Neural progenitor cell (in vitro differentiated cells): ENCODE data around the gene CDK17.

Experiments used
- EZH2 ChIP-seq: fragments of 200-600 bp; sonication (generic); IDR thresholded peaks from 2 replicates; pipeline ENCODE4 v1.6.1; 2017; ENCODE audit warnings: antibody characterized with exemption, mild to moderate bottlenecking, moderate library complexity
- EZH2phosphoT487 ChIP-seq: fragments of 200-600 bp; sonication (generic); IDR thresholded peaks from 2 replicates; pipeline ENCODE4 v1.6.1; 2017; ENCODE audit warnings: antibody characterized with exemption
- TF ChIP-seq, protein P1 (sequence below): fragments of 200-600 bp; sonication (generic); IDR thresholded peaks from 2 replicates; pipeline ENCODE4 v1.5.1; 2017; ENCODE audit warnings: antibody characterized with exemption, mild to moderate bottlenecking

- TF ChIP-seq, protein P1, sequence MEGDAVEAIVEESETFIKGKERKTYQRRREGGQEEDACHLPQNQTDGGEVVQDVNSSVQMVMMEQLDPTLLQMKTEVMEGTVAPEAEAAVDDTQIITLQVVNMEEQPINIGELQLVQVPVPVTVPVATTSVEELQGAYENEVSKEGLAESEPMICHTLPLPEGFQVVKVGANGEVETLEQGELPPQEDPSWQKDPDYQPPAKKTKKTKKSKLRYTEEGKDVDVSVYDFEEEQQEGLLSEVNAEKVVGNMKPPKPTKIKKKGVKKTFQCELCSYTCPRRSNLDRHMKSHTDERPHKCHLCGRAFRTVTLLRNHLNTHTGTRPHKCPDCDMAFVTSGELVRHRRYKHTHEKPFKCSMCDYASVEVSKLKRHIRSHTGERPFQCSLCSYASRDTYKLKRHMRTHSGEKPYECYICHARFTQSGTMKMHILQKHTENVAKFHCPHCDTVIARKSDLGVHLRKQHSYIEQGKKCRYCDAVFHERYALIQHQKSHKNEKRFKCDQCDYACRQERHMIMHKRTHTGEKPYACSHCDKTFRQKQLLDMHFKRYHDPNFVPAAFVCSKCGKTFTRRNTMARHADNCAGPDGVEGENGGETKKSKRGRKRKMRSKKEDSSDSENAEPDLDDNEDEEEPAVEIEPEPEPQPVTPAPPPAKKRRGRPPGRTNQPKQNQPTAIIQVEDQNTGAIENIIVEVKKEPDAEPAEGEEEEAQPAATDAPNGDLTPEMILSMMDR = no peak
- TF ChIP-seq EZH2 (no peak), EZH2phosphoT487 (no peak)
Measured at GRCh38 chr12:96234591-96235483, 165.4 kb downstream of the CDK17 start.
